CD1c-positive myeloid dendritic cell (primary cell): ENCODE data around the gene EFNA3.
A peak's percentile ranks its signal among the peaks of the same experiment; 100 is the strongest.
"Not testable (repeated sequence)": the region's sequence is repeated elsewhere in the genome, so short reads cannot be mapped to it uniquely, and the experiment has no call there.

Experiments
- DNase-seq: peaks from one replicate; pipeline ENCODE4 v3.0.0-alpha.2; 2016; ENCODE audit errors: extremely low spot score

Gene EFNA3

GRCh38 chr1:155108296-155108695 lies 29.7 kb downstream of the EFNA3 start:
- no peak for DNase-seq

GRCh38 chr1:155110381-155110780 lies 31.7 kb downstream of the EFNA3 start:
- DNase-seq, result no peak

- DNase-seq, result no peak
Observed at GRCh38 chr1:155110826-155111225, 32.2 kb downstream of the EFNA3 start.

- no peak for DNase-seq
Observed at GRCh38 chr1:155113450-155113980, 34.9 kb downstream of the EFNA3 start.

- DNase-seq, result no peak
Observed at GRCh38 chr1:155116113-155116764, 37.6 kb downstream of the EFNA3 start.

- no peak for DNase-seq
Observed at GRCh38 chr1:155117610-155118009, 39.0 kb downstream of the EFNA3 start.

- DNase-seq, result not testable (repeated sequence)
Observed at GRCh38 chr1:155118090-155118489, 39.5 kb downstream of the EFNA3 start.

- DNase-seq, result no peak
Observed at GRCh38 chr1:155120253-155120652, 41.6 kb downstream of the EFNA3 start.

GRCh38 chr1:155121249-155121648 lies 42.6 kb downstream of the EFNA3 start:
- no peak for DNase-seq

- DNase-seq, result no peak
Observed at GRCh38 chr1:155122308-155122707, 43.7 kb downstream of the EFNA3 start.

GRCh38 chr1:155123801-155124200 lies 45.2 kb downstream of the EFNA3 start:
- DNase-seq, result no peak

- DNase-seq, result no peak
Observed at GRCh38 chr1:155124503-155125463, 46.1 kb downstream of the EFNA3 start.

- no peak for DNase-seq
Observed at GRCh38 chr1:155125511-155125945, 46.9 kb downstream of the EFNA3 start.

- no peak for DNase-seq
Observed at GRCh38 chr1:155125946-155126555, 47.4 kb downstream of the EFNA3 start.

GRCh38 chr1:155126556-155127104 lies 48.0 kb downstream of the EFNA3 start:
- peak; percentile 57 for DNase-seq

GRCh38 chr1:155127105-155127966 lies 48.7 kb downstream of the EFNA3 start, which contains the start of gene EFNA1:
Gene EFNA1 (plus strand): TSS chr1:155127876. CDS start chr1:155127978, 102 bp downstream.
- peak; percentile 53 for DNase-seq

- no peak for DNase-seq
Observed at GRCh38 chr1:155127967-155128754, 49.5 kb downstream of the EFNA3 start.

- peak; percentile 33 for DNase-seq
Observed at GRCh38 chr1:155128755-155129473, 50.3 kb downstream of the EFNA3 start.

- DNase-seq, result no peak
Observed at GRCh38 chr1:155130272-155131006, 51.8 kb downstream of the EFNA3 start.
